Mucosa of rectum (tissue), 2 donors: Measurements from ENCODE around the gene ZNF518A.

Source experiments
- H3K27ac ChIP-seq, 2 donors: one replicate each; pipeline ENCODE4 v1.7.0; 2013; ENCODE audit warnings: inconsistent platforms in 2 of 2, low read depth in 2 of 2, low read length in 2 of 2
- H3K27me3 ChIP-seq, 2 donors: one replicate each; pipeline ENCODE4 v1.7.0; 2013; ENCODE audit warnings: low read length in 2 of 2; ENCODE audit not compliant: control insufficient read depth in 2 of 2, insufficient read depth in 2 of 2
- H3K36me3 ChIP-seq, 2 donors: one replicate each; pipeline ENCODE4 v1.7.0; 2013; ENCODE audit warnings: low read length in 2 of 2; ENCODE audit not compliant: control insufficient read depth in 2 of 2, insufficient read depth in 2 of 2
- H3K4me1 ChIP-seq, 2 donors: one replicate each; pipeline ENCODE4 v1.7.0; 2013; ENCODE audit warnings: low read length in 2 of 2, mild to moderate bottlenecking in 1 of 2; ENCODE audit not compliant: control insufficient read depth in 2 of 2, insufficient read depth in 2 of 2
- H3K4me3 ChIP-seq, 2 donors: one replicate each; pipeline ENCODE4 v1.7.0; 2013; ENCODE audit warnings: low read length in 2 of 2
- H3K9ac ChIP-seq, 2 donors: one replicate each; pipeline ENCODE4 v1.7.0; 2013; ENCODE audit warnings: low read length in 2 of 2, low read depth in 1 of 2, mild to moderate bottlenecking in 1 of 2
- H3K9me3 ChIP-seq, 2 donors: one replicate each; pipeline ENCODE4 v1.7.0; 2013; ENCODE audit warnings: low read length in 2 of 2; ENCODE audit not compliant: control insufficient read depth in 2 of 2
- donor health status: healthy.
- donor health status: Normal muscosa, but diverticular disease.

ZNF518A gene

GRCh38 chr10:96129387-96130325 lies at the start of gene ZNF518A:
ZNF518A (plus strand) TSS chr10:96130297; CDS start chr10:96156323, 26,026 bp downstream.
- H3K4me3 ChIP-seq = peak within 1 kb of the TSS; percentile 76 to 99
- H3K27me3 ChIP-seq = peaks cover 5 to 6% of the 10 kb centered on the region in 2 donors
- peak within 1 kb of the TSS; percentile 76 to 96 for H3K9ac ChIP-seq
- H3K27ac ChIP-seq = peak within 1 kb of the TSS; percentile 99
- peaks cover 5 to 9% of the 10 kb centered on the region in 2 donors for H3K4me1 ChIP-seq
- no peaks in the 10 kb centered on the region for H3K9me3 ChIP-seq
- peaks cover 9 to 12% of the 10 kb centered on the region in 2 donors for H3K36me3 ChIP-seq

GRCh38 chr10:96082153-96082552 lies 47.9 kb upstream of the ZNF518A start:
- H3K9ac ChIP-seq = no peak overlapping the region
- no peaks in the 10 kb centered on the region for H3K4me1 ChIP-seq
- no peak overlapping the region for H3K4me3 ChIP-seq
- H3K9me3 ChIP-seq = no peaks in the 10 kb centered on the region
- no peak overlapping the region for H3K27ac ChIP-seq
- H3K36me3 ChIP-seq = no peaks in the 10 kb centered on the region
- H3K27me3 ChIP-seq = no peaks in the 10 kb centered on the region

- Histone ChIP-seq H3K4me1 (no peaks in the 10 kb centered on the region), H3K27me3 (no peaks in the 10 kb centered on the region), H3K9ac (no peak overlapping the region), H3K4me3 (no peak overlapping the region), H3K9me3 (no peaks in the 10 kb centered on the region), H3K36me3 (no peaks in the 10 kb centered on the region), H3K27ac (no peak overlapping the region)
Measured at GRCh38 chr10:96082748-96083147, 47.3 kb upstream of the ZNF518A start.

GRCh38 chr10:96089116-96089515 lies 41.0 kb upstream of the ZNF518A start:
- no peaks in the 10 kb centered on the region for H3K36me3 ChIP-seq
- peak overlapping the region; percentile 98 to 99 for H3K27ac ChIP-seq
- peak overlapping the region; percentile 93 for H3K9ac ChIP-seq
- peaks cover 0 to 6% of the 10 kb centered on the region in 2 donors for H3K4me1 ChIP-seq
- H3K27me3 ChIP-seq = peaks cover 5 to 15% of the 10 kb centered on the region in 2 donors
- peaks cover 5% of the 10 kb centered on the region in 2 donors for H3K9me3 ChIP-seq
- H3K4me3 ChIP-seq = peak overlapping the region; percentile 92 to 96

- peaks cover 0 to 6% of the 10 kb centered on the region in 2 donors for H3K4me1 ChIP-seq
- H3K9ac ChIP-seq = peak overlapping the region; percentile 93
- H3K27ac ChIP-seq = peak overlapping the region; percentile 98 to 99
Measured at GRCh38 chr10:96089670-96090462, 40.2 kb upstream of the ZNF518A start.

GRCh38 chr10:96090463-96090800 lies 39.7 kb upstream of the ZNF518A start:
- Histone ChIP-seq H3K27me3 (peaks cover 7 to 21% of the 10 kb centered on the region in 2 donors), H3K27ac (peak overlapping the region; percentile 98 to 99), H3K36me3 (no peaks in the 10 kb centered on the region), H3K4me1 (peaks cover 0 to 6% of the 10 kb centered on the region in 2 donors), H3K9me3 (peaks cover 5% of the 10 kb centered on the region in 2 donors), H3K9ac (peak overlapping the region; percentile 93), H3K4me3 (peak overlapping the region; percentile 92 to 96)

More at GRCh38 chr10:96089670-96090462, 40.2 kb upstream of the ZNF518A start:
- Histone ChIP-seq H3K36me3 (no peaks in the 10 kb centered on the region), H3K9me3 (peaks cover 5% of the 10 kb centered on the region in 2 donors), H3K4me3 (peak overlapping the region; percentile 92 to 96), H3K27me3 (peaks cover 7 to 20% of the 10 kb centered on the region in 2 donors)

GRCh38 chr10:96092999-96093767 lies 36.9 kb upstream of the ZNF518A start:
- H3K27ac ChIP-seq = no peak overlapping the region
- H3K4me3 ChIP-seq = no peak overlapping the region
- no peaks in the 10 kb centered on the region for H3K36me3 ChIP-seq
- peaks cover 5% of the 10 kb centered on the region in 2 donors for H3K9me3 ChIP-seq
- H3K4me1 ChIP-seq = peaks cover 0 to 6% of the 10 kb centered on the region in 2 donors
- peaks cover 7 to 28% of the 10 kb centered on the region in 2 donors for H3K27me3 ChIP-seq
- H3K9ac ChIP-seq = no peak overlapping the region

GRCh38 chr10:96093948-96094347 lies 36.1 kb upstream of the ZNF518A start:
- H3K9me3 ChIP-seq = peaks cover 5% of the 10 kb centered on the region in 2 donors
- H3K9ac ChIP-seq = no peak overlapping the region
- H3K4me1 ChIP-seq = peaks cover 0 to 6% of the 10 kb centered on the region in 2 donors
- no peak overlapping the region for H3K27ac ChIP-seq
- H3K27me3 ChIP-seq = peaks cover 7 to 28% of the 10 kb centered on the region in 2 donors
- no peaks in the 10 kb centered on the region for H3K36me3 ChIP-seq
- no peak overlapping the region for H3K4me3 ChIP-seq

GRCh38 chr10:96096958-96097357 lies 33.1 kb upstream of the ZNF518A start:
- peaks cover 7 to 31% of the 10 kb centered on the region in 2 donors for H3K27me3 ChIP-seq
- no peaks in the 10 kb centered on the region for H3K36me3 ChIP-seq
- H3K9ac ChIP-seq = no peak overlapping the region
- no peak overlapping the region for H3K27ac ChIP-seq
- H3K4me1 ChIP-seq = no peaks in the 10 kb centered on the region
- H3K9me3 ChIP-seq = no peaks in the 10 kb centered on the region
- H3K4me3 ChIP-seq = no peak overlapping the region
